H1 (cell line): ENCODE data around the gene PER2. TPM values are rescaled to one million over a fixed set of nuclear protein-coding genes. Genes with fewer than 3 reads are reported as not detected.

Experiments used
- CTCF ChIA-PET: fragments of 300-600 bp; sonication (Branson Sonifier 250); formaldehyde crosslinking; loops from one replicate; lab custom pipeline; 2021; ENCODE audit not compliant: partially characterized antibody; lab: Charles Lee
- POLR2A ChIA-PET: fragments of 300-600 bp; sonication (Branson Sonifier 250); formaldehyde crosslinking; loops from one replicate; lab custom pipeline; 2021; ENCODE audit warnings: inconsistent platforms; ENCODE audit not compliant: partially characterized antibody; lab: Charles Lee
- DNase-seq, 2 experiments: peaks; one replicate each; pipeline versions ENCODE4 v3.0.0 to v3.0.0-alpha.2; 2010 to 2022; ENCODE audit warnings: low spot score in 2 of 2, low read depth in 1 of 2, mixed read lengths in 1 of 2
- FAIRE-seq: peaks from 2 replicates; lab custom pipeline; 2011; peaks lifted over from hg19 to GRCh38; lab: Jason Lieb, UNC
- H2AFZ ChIP-seq: 2 replicates; pipeline ENCODE4 v1.8.1; 2012; ENCODE audit warnings: low read length, inconsistent platforms
- H2AK5ac ChIP-seq: 2 replicates; pipeline ENCODE4 v1.6.1; 2013; ENCODE audit warnings: low read depth, low read length
- H2BK120ac ChIP-seq: replicated peaks from 2 replicates; pipeline ENCODE3; 2013; ENCODE audit warnings: low read depth, low read length, inconsistent platforms
- H2BK12ac ChIP-seq: 2 replicates; pipeline ENCODE4 v1.6.1; 2013; ENCODE audit warnings: low read depth, low read length
- H2BK15ac ChIP-seq: 2 replicates; pipeline ENCODE4 v1.6.1; 2013; ENCODE audit warnings: low read length
- H2BK20ac ChIP-seq: 2 replicates; pipeline ENCODE4 v1.6.1; 2013; ENCODE audit warnings: low read length
- H2BK5ac ChIP-seq: 2 replicates; pipeline ENCODE4 v1.6.1; 2013; ENCODE audit warnings: low read depth, low read length
- H3K14ac ChIP-seq: 2 replicates; pipeline ENCODE4 v1.6.1; 2013; ENCODE audit warnings: inconsistent platforms; ENCODE audit not compliant: insufficient read length
- H3K18ac ChIP-seq: 2 replicates; pipeline ENCODE4 v1.6.1; 2013; ENCODE audit warnings: low read length; ENCODE audit errors: extremely low read depth
- H3K23ac ChIP-seq: 2 replicates; pipeline ENCODE4 v1.6.1; 2013; ENCODE audit warnings: inconsistent platforms; ENCODE audit not compliant: insufficient read length
- H3K23me2 ChIP-seq: 2 replicates; pipeline ENCODE4 v1.6.1; 2013; ENCODE audit warnings: low read depth, low read length
- H3K27ac ChIP-seq: 2 replicates; pipeline ENCODE4 v1.6.1; 2011; ENCODE audit warnings: low read depth, low read length, inconsistent platforms
- H3K27me3 ChIP-seq, 4 experiments: replicated peaks in 1 of 4; 1 replicate in 1 of 4; 2 replicates in 3 of 4; pipeline versions ENCODE4 v1.6.1 to v1.8.1; 2011 to 2013; ENCODE audit warnings: low read length in 3 of 4, mild to moderate bottlenecking in 3 of 4, inconsistent platforms in 2 of 4, mixed read lengths in 2 of 4, moderate library complexity in 1 of 4; ENCODE audit not compliant: control insufficient read depth in 3 of 4, insufficient read depth in 3 of 4; ENCODE audit errors: extremely low read depth in 1 of 4
- H3K36me3 ChIP-seq, 4 experiments: 2 replicates each; pipeline versions ENCODE4 v1.6.1 to v1.8.1; 2011 to 2013; ENCODE audit warnings: mild to moderate bottlenecking in 4 of 4, low read length in 3 of 4, moderate library complexity in 2 of 4, control low read depth in 1 of 4, inconsistent platforms in 1 of 4; ENCODE audit not compliant: insufficient read depth in 4 of 4, control insufficient read depth in 2 of 4
- H3K4ac ChIP-seq: replicated peaks from 2 replicates; pipeline ENCODE3; 2013; ENCODE audit warnings: low read length, low read depth, mixed read lengths, inconsistent platforms; ENCODE audit not compliant: insufficient read length
- H3K4me1 ChIP-seq, 4 experiments: replicated peaks in 1 of 4; 1 replicate in 1 of 4; 2 replicates in 3 of 4; pipeline versions ENCODE4 v1.6.1 to v1.8.1; 2011 to 2013; ENCODE audit warnings: low read length in 3 of 4, inconsistent platforms in 2 of 4, mixed read lengths in 1 of 4; ENCODE audit not compliant: insufficient read depth in 4 of 4, control insufficient read depth in 3 of 4
- H3K4me2 ChIP-seq, 2 experiments: 2 replicates each; pipeline versions ENCODE4 v1.6.1 to v1.8.1; 2011 to 2013; ENCODE audit warnings: low read depth in 2 of 2, low read length in 2 of 2, control low read depth in 1 of 2, inconsistent platforms in 1 of 2, mild to moderate bottlenecking in 1 of 2; ENCODE audit not compliant: insufficient read depth in 1 of 2
- H3K4me3 ChIP-seq, 4 experiments: fragments of 200-600, 300-600 bp in 1 of 4; sonication (generic), shearing (Covaris generic), sonication (Bioruptor Twin) in 1 of 4; 2 replicates each; pipeline versions ENCODE4 v1.5.1 to v1.8.1; 2011 to 2016; ENCODE audit warnings: low read length in 4 of 4, low read depth in 3 of 4, control low read depth in 2 of 4, inconsistent platforms in 2 of 4, mild to moderate bottlenecking in 2 of 4, mixed read lengths in 1 of 4, moderate library complexity in 1 of 4; ENCODE audit not compliant: insufficient read depth in 2 of 4; ENCODE audit errors: extremely low read depth in 1 of 4
- H3K56ac ChIP-seq: replicated peaks from 2 replicates; pipeline ENCODE3; 2013; ENCODE audit warnings: low read depth, mild to moderate bottlenecking, mixed read lengths, low read length, inconsistent platforms; ENCODE audit not compliant: insufficient read length
- H3K79me1 ChIP-seq: 2 replicates; pipeline ENCODE4 v1.6.1; 2013; ENCODE audit warnings: low read depth, low read length, control low read depth
- H3K79me2 ChIP-seq, 2 experiments: 2 replicates each; pipeline versions ENCODE4 v1.6.1 to v1.8.1; 2012 to 2013; ENCODE audit warnings: low read length in 2 of 2, mild to moderate bottlenecking in 2 of 2, inconsistent platforms in 1 of 2; ENCODE audit not compliant: insufficient read depth in 2 of 2, control insufficient read depth in 1 of 2
- H3K9ac ChIP-seq, 4 experiments: replicated peaks in 1 of 4; 1 replicate in 1 of 4; 2 replicates in 3 of 4; pipeline versions ENCODE4 v1.6.1 to v1.8.1; 2011 to 2013; ENCODE audit warnings: low read depth in 3 of 4, low read length in 3 of 4, control low read depth in 2 of 4, mild to moderate bottlenecking in 2 of 4, moderate library complexity in 2 of 4, inconsistent platforms in 1 of 4; ENCODE audit errors: extremely low read depth in 1 of 4
- H3K9me3 ChIP-seq, 2 experiments: 2 replicates each; pipeline versions ENCODE4 v1.6.1 to v1.8.1; 2012 to 2013; ENCODE audit warnings: mild to moderate bottlenecking in 2 of 2, moderate library complexity in 2 of 2, control low read depth in 1 of 2, inconsistent platforms in 1 of 2, low read depth in 1 of 2, low read length in 1 of 2, mixed read lengths in 1 of 2; ENCODE audit not compliant: insufficient read depth in 2 of 2
- H4K20me1 ChIP-seq, 2 experiments: replicated peaks in 1 of 2; 2 replicates each; pipeline versions ENCODE3 to v1.8.1; 2011 to 2013; ENCODE audit warnings: inconsistent platforms in 2 of 2, low read length in 2 of 2, mild to moderate bottlenecking in 1 of 2; ENCODE audit not compliant: insufficient read depth in 2 of 2, control insufficient read depth in 1 of 2
- H4K5ac ChIP-seq: 2 replicates; pipeline ENCODE4 v1.6.1; 2013; ENCODE audit warnings: low read length, low read depth, mixed read lengths, inconsistent platforms; ENCODE audit not compliant: insufficient read length
- H4K8ac ChIP-seq: 2 replicates; pipeline ENCODE4 v1.8.0; 2013; ENCODE audit warnings: mild to moderate bottlenecking, moderate library complexity, low read length, inconsistent platforms; ENCODE audit not compliant: insufficient read depth; ENCODE audit errors: extremely low read depth
- H4K91ac ChIP-seq: replicated peaks from 2 replicates; pipeline ENCODE3; 2013; ENCODE audit warnings: low read length, mixed read lengths, inconsistent platforms; ENCODE audit not compliant: insufficient read length
- HDAC2 ChIP-seq, 2 experiments: fragments of 300-600 bp in 1 of 2; sonication (generic) in 1 of 2; IDR thresholded peaks; 2 replicates each; pipeline ENCODE4 v1.6.1; 2011 to 2012; ENCODE audit warnings: low read depth in 2 of 2, low read length in 2 of 2, mild to moderate bottlenecking in 2 of 2, moderate library complexity in 2 of 2, borderline replicate concordance in 1 of 2, inconsistent platforms in 1 of 2
- RFX5 ChIP-seq: IDR thresholded peaks from 2 replicates; pipeline ENCODE4 v1.6.1; 2011; ENCODE audit warnings: low read depth, low read length, improper control_type of control experiment, borderline replicate concordance
- RXRA ChIP-seq: IDR thresholded peaks from 2 replicates; pipeline ENCODE4 v1.6.1; 2011; ENCODE audit warnings: low read depth, mild to moderate bottlenecking, low read length, moderate library complexity; ENCODE audit not compliant: insufficient read depth
- SIN3A ChIP-seq, 2 experiments: IDR thresholded peaks in 1 of 2; conservative IDR thresholded peaks in 1 of 2; 2 replicates each; pipeline ENCODE4 v1.6.1; 2011 to 2012; ENCODE audit warnings: low read length in 2 of 2, improper control_type of control experiment in 1 of 2, low read depth in 1 of 2, mild to moderate bottlenecking in 1 of 2
- TEAD4 ChIP-seq: IDR thresholded peaks from 2 replicates; pipeline ENCODE4 v1.6.1; 2012; ENCODE audit warnings: low read depth, low read length, inconsistent platforms, mixed read lengths
- WGBS, 2 experiments: shearing (Covaris generic) in 1 of 2; methylation state at CpG; one replicate each; pipeline versions ENCODE4 v1.1.6 to v1.1.7; 2013 to 2015; ENCODE audit warnings: low lambda C conversion rate in 2 of 2, mixed read lengths in 2 of 2, inconsistent platforms in 1 of 2, low coverage in 1 of 2, missing lambda C conversion rate in 1 of 2; ENCODE audit not compliant: insufficient replicate concordance in 2 of 2, insufficient coverage in 1 of 2, insufficient read length in 1 of 2; ENCODE audit errors: extremely low coverage in 1 of 2, missing lambda C conversion rate in 1 of 2; 5-methylcytosine and 5-hydroxymethylcytosine counted together
- polyA plus RNA-seq, 7 experiments: library from polyadenylated mRNA; depleted of rRNA in 3 of 7; stranded (reverse) in 5 of 7; unstranded in 2 of 7; fragments of >200 nt in 5 of 7; fragments of 200-250 nt in 2 of 7; gene quantifications; 1 replicate in 5 of 7; 2 replicates in 1 of 7; 4 replicates in 1 of 7; pipeline versions ENCODE4 v1.2.1 to v1.2.3, GENCODE V29; 2011 to 2013; ENCODE audit warnings: missing spikeins in 2 of 7, mixed read lengths in 2 of 7
- total RNA-seq: library from RNA; stranded (reverse); fragmentation: NEBNext Ultra II Directional; extraction: Animal tissue kit (Norgen Biotek cat#: 25700); gene quantifications from 2 replicates; pipeline ENCODE4 v1.2.1, GENCODE V29; 2021

PER2 gene
- total and polyA plus RNA-seq, 2 of the 8 experiments (the other 6 are each of a cell fraction or from before 2014, with no cell fraction given) = 0.91 to 5.5 TPM

GRCh38 chr2:238270606-238271005 lies 17.8 kb downstream of the PER2 start:
- Histone ChIP-seq H3K79me2 (no peaks in the 10 kb centered on the region), H3K9ac (no peak overlapping the region), H3K36me3 (peaks cover 0 to 3% (median 0%) of the 10 kb centered on the region in 4 experiments; a peak in 2 of 8 replicates), H2BK120ac (no peak overlapping the region), H3K23me2 (no peaks in the 10 kb centered on the region), H3K4me2 (no peak overlapping the region), H3K56ac (no peak overlapping the region), H3K9me3 (no peaks in the 10 kb centered on the region), H4K5ac (no peak overlapping the region), H2AK5ac (no peak overlapping the region), H2AFZ (no peak overlapping the region), H3K4me1 (no peaks in the 10 kb centered on the region), H3K14ac (no peak overlapping the region), H3K4me3 (no peak overlapping the region), H3K18ac (no peak overlapping the region), H2BK12ac (no peak overlapping the region), H4K8ac (no peak overlapping the region), H3K79me1 (no peaks in the 10 kb centered on the region), H4K91ac (no peak overlapping the region), H3K23ac (no peak overlapping the region), H3K4ac (no peak overlapping the region), H2BK5ac (no peak overlapping the region), H3K27me3 (no peaks in the 10 kb centered on the region), H2BK15ac (no peak overlapping the region), H4K20me1 (peaks cover 0 to 2% of the 10 kb centered on the region in 2 experiments), H2BK20ac (no peak overlapping the region), H3K27ac (no peak overlapping the region)
- WGBS, 2 experiments = 93% methylated on average over 8 of the region's 9 CpGs; no CpG with 5 or more reads in 1 of the 2 experiments
- ChIA-PET POLR2A (interaction anchor here (0.9 to 1.5 kb wide), 2 partner anchors 14 to 30 kb away, joined by 3 read pairs; partner anchors contain the start of gene HES6), CTCF (interaction anchor here (0.7 to 18.9 kb wide), 3 partner anchors 10 to 171 kb away, joined by 3 to 298 read pairs (median 4); partner anchors contain the start of gene PER2)
- FAIRE-seq = no peak
- DNase-seq = no peak
- TF ChIP-seq RXRA (no peak), SIN3A (conservative IDR thresholded peaks at IDR 0.05 in 1 of 2, IDR thresholded peaks at IDR 0.05 in 1 of 2; ENCODE audit: low read depth in 1 of 2, low read length in 2 of 2) (no peak), HDAC2 (IDR thresholded peaks at IDR 0.05; ENCODE audit: borderline replicate concordance in 1 of 2, low read depth in 2 of 2, low read length in 2 of 2) (no peak), TEAD4 (no peak), RFX5 (no peak)
